ENCODE results near the gene ARMC6.

ARMC6 gene

DNA sequence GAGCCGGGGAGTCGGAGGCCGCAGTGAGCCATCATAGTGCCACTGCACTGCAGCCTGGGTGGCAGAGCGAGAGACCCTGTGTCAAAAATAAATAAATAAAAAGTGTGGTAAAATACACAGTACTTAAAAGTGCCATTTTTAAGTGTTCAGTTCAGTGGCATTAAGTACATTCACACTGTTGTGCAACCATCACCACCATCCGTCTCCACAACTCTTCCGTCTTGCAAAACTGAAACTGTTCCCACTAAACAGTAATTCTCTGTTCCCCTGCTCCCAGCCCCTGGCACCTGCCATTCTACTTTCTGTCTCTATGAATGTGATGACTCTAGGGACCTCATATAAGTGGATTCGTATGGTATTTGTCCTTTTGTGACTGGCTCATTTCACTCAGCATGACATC lies 43.7 kb downstream of the ARMC6 start:
- no peak overlapping the region for H3K27ac ChIP-seq
- TF ChIP-seq, protein P1, sequence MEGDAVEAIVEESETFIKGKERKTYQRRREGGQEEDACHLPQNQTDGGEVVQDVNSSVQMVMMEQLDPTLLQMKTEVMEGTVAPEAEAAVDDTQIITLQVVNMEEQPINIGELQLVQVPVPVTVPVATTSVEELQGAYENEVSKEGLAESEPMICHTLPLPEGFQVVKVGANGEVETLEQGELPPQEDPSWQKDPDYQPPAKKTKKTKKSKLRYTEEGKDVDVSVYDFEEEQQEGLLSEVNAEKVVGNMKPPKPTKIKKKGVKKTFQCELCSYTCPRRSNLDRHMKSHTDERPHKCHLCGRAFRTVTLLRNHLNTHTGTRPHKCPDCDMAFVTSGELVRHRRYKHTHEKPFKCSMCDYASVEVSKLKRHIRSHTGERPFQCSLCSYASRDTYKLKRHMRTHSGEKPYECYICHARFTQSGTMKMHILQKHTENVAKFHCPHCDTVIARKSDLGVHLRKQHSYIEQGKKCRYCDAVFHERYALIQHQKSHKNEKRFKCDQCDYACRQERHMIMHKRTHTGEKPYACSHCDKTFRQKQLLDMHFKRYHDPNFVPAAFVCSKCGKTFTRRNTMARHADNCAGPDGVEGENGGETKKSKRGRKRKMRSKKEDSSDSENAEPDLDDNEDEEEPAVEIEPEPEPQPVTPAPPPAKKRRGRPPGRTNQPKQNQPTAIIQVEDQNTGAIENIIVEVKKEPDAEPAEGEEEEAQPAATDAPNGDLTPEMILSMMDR (conservative IDR thresholded peaks at IDR 0.05), result no peak
- TF ChIP-seq ZFX (IDR thresholded peaks at IDR 0.05), result no peak

- TF ChIP-seq ZFX (IDR thresholded peaks at IDR 0.05), result no peak
- TF ChIP-seq, protein P1 (conservative IDR thresholded peaks at IDR 0.05), result no peak
- H3K27ac ChIP-seq, result no peak overlapping the region
Observed at GRCh38 chr19:19078801-19079200, 45.4 kb downstream of the ARMC6 start.

DNA sequence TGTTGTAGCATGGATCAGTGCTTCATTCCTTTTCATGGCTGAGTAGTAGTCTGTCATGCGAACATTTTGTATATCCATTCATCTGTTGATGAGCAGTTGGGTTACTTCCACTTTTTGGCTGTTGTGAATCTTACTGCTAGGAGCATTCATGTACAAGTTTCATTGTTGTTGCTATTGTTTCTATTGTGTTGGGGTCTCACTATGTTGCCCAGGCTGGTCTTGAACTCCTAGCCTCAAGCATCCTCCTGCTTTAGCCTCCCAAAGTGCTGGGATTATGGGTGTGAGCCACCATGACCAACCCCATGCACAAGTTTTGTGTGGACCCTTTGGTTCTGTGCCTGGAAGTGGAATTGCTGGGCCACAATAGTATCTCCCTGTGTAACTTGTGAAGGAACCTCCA lies 46.2 kb downstream of the ARMC6 start:
- TF ChIP-seq, protein P1 (conservative IDR thresholded peaks at IDR 0.05), result no peak
- no peak for TF ChIP-seq ZFX (IDR thresholded peaks at IDR 0.05)
- H3K27ac ChIP-seq, result no peak overlapping the region

GRCh38 chr19:19081642-19082151 lies 48.3 kb downstream of the ARMC6 start:
- TF ChIP-seq, protein P1 (conservative IDR thresholded peaks at IDR 0.05), result no peak
- no peak for TF ChIP-seq ZFX (IDR thresholded peaks at IDR 0.05)
- H3K27ac ChIP-seq, result no peak overlapping the region

DNA sequence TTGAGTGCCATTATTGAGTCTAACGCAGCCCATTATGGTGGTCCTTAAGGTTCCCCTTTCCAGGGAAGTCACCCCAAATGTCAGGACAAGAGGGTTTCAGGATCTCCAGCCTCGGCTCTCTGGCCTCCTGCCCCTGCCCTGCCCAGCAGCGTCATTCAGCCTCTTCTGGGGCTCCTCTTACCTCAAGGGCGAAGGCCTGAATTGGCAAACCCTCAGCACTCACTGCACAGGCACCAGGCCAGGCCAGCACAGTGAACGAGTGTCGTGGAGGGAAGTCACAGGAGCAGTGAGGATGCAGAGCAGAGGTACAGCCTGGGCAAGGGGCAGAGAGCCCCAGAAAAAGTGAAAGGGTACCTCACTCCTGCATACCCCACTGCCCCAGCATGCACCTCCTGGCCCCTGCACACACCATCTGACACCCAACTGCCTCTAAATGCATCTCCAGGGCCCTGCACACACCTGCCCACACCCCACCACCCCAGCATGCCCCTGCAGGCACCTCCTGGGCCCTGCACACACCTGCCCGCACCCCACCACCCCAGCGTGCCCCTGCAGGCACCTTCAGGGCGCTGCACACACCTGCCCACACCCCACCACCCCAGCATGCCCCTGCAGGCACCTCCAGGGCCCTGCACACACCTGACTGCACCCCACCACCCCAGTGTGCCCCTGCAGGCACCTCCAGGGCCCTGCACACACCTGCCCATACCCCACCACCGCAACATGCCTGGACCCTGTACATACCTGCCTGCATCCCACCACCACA lies 50.2 kb downstream of the ARMC6 start:
- no peak overlapping the region for H3K27ac ChIP-seq
- TF ChIP-seq ZFX (IDR thresholded peaks at IDR 0.05), result no peak
- TF ChIP-seq, protein P1 (conservative IDR thresholded peaks at IDR 0.05), result no peak

DNA sequence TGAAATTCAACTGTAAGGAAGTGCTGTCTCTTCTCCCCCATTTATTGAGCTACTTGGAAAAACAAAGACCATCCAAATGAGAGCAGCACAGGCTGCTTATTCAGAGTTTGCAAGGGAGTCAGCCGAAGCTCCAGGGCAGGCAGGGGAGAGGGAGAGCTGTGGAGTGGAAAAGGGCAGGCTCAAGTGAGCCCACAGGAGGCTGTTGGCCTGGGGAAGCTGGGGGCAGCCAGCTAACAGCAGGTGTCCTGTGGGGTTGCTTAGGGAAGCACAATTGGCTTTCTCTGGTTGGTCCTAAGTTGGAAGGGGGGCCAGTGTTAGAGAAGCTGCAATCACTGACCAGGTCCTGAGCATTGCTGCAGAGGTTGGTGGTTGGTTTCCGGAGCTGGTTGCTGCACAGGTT lies 54.3 kb downstream of the ARMC6 start:
- TF ChIP-seq, protein P1 (conservative IDR thresholded peaks at IDR 0.05), result no peak
- TF ChIP-seq ZFX (IDR thresholded peaks at IDR 0.05), result no peak
- no peak overlapping the region for H3K27ac ChIP-seq

GRCh38 chr19:19094513-19094912 lies 61.1 kb downstream of the ARMC6 start:
- TF ChIP-seq, protein P1 (conservative IDR thresholded peaks at IDR 0.05), result no peak
- no peak for TF ChIP-seq ZFX (IDR thresholded peaks at IDR 0.05)
- no peak overlapping the region for H3K27ac ChIP-seq

Measured in C4-2B (cell line).